WTC11 (cell line): ENCODE data around the gene HBG1. TPM values are rescaled to one million over a fixed set of nuclear protein-coding genes. Genes with fewer than 3 reads are reported as not detected.

Experiments
- ATAC-seq: fragments of 200-7000 bp; cut with Tn5 transposase; 2 replicates; pipeline ENCODE4 v1.10.0; 2021; ENCODE audit warnings: mild to moderate bottlenecking, moderate library complexity
- CTCF ChIA-PET: fragments of 300-600 bp; sonication (Branson Sonifier 250); formaldehyde crosslinking; loops from one replicate; lab custom pipeline; 2021; ENCODE audit warnings: antibody characterized with exemption; lab: Charles Lee
- POLR2A ChIA-PET: fragments of 350-600 bp; sonication (Branson Sonifier 250); formaldehyde crosslinking; loops from one replicate; lab custom pipeline; 2021; ENCODE audit warnings: antibody characterized with exemption; lab: Charles Lee
- DNase-seq: peaks from one replicate; pipeline ENCODE4 v3.0.0; 2021; ENCODE audit warnings: low spot score
- H3K27ac Mint-ChIP-seq: 2 replicates; pipeline ENCODE4 v1.8.0; 2021; ENCODE audit warnings: mixed read lengths
- H3K27me3 Mint-ChIP-seq: 2 replicates; pipeline ENCODE4 v1.8.0; 2021; ENCODE audit warnings: low read depth, mild to moderate bottlenecking, moderate library complexity, mixed read lengths
- H3K36me3 Mint-ChIP-seq: 2 replicates; pipeline ENCODE4 v1.8.0; 2021; ENCODE audit warnings: mixed read lengths
- H3K4me1 Mint-ChIP-seq: 2 replicates; pipeline ENCODE4 v1.8.0; 2022; ENCODE audit warnings: mixed read lengths
- H3K4me3 Mint-ChIP-seq: 2 replicates; pipeline ENCODE4 v1.8.0; 2021; ENCODE audit warnings: mild to moderate bottlenecking, moderate library complexity, mixed read lengths
- H3K9me3 Mint-ChIP-seq: 2 replicates; pipeline ENCODE4 v1.8.0; 2021; ENCODE audit warnings: mixed read lengths
- ATF6 ChIP-seq: sonication (generic); formaldehyde crosslinking; IDR thresholded peaks from 2 replicates; pipeline ENCODE4 v1.8.1; 2023; ENCODE audit warnings: mild to moderate bottlenecking, missing genetic modification reagents
- FOXP1 ChIP-seq: sonication (generic); formaldehyde crosslinking; IDR thresholded peaks from 2 replicates; pipeline ENCODE4 v1.8.0; 2022; ENCODE audit warnings: missing genetic modification reagents, mild to moderate bottlenecking, moderate library complexity, borderline replicate concordance
- JUN ChIP-seq: sonication (generic); formaldehyde crosslinking; IDR thresholded peaks from 2 replicates; pipeline ENCODE4 v1.8.0; 2023; ENCODE audit warnings: mild to moderate bottlenecking, missing genetic modification reagents
- KAT7 ChIP-seq: sonication (generic); formaldehyde crosslinking; IDR thresholded peaks from 2 replicates; pipeline ENCODE4 v1.8.1; 2023; ENCODE audit warnings: missing genetic modification reagents, mild to moderate bottlenecking, borderline replicate concordance
- MXD4 ChIP-seq: fragments of 250-450 bp; sonication (Bioruptor Pico); IDR thresholded peaks from 2 replicates; pipeline ENCODE4 v1.8.0; 2021; ENCODE audit warnings: mild to moderate bottlenecking, moderate library complexity, borderline replicate concordance
- NFATC4 ChIP-seq: fragments of 250-450 bp; sonication (Bioruptor Pico); IDR thresholded peaks from 2 replicates; pipeline ENCODE4 v1.9.0; 2021; ENCODE audit warnings: mild to moderate bottlenecking
- PREB ChIP-seq: sonication (generic); formaldehyde crosslinking; IDR thresholded peaks from 2 replicates; pipeline ENCODE4 v1.8.1; 2022; ENCODE audit warnings: mild to moderate bottlenecking, missing genetic modification reagents, moderate library complexity, borderline replicate concordance
- SMAD3 ChIP-seq: sonication (generic); formaldehyde crosslinking; IDR thresholded peaks from 2 replicates; pipeline ENCODE4 v1.8.0; 2022; ENCODE audit warnings: missing genetic modification reagents, mild to moderate bottlenecking, borderline replicate concordance
- TCF7 ChIP-seq: sonication (generic); formaldehyde crosslinking; IDR thresholded peaks from 2 replicates; pipeline ENCODE4 v1.8.0; 2022; ENCODE audit warnings: mild to moderate bottlenecking, low read depth, missing genetic modification reagents, moderate library complexity
- TEAD4 ChIP-seq: sonication (generic); formaldehyde crosslinking; IDR thresholded peaks from 2 replicates; pipeline ENCODE4 v1.8.0; 2022; ENCODE audit warnings: mild to moderate bottlenecking, missing genetic modification reagents
- ZNF219 ChIP-seq: sonication (generic); formaldehyde crosslinking; IDR thresholded peaks from 2 replicates; pipeline ENCODE4 v1.8.0; 2023; ENCODE audit warnings: missing genetic modification reagents, mild to moderate bottlenecking, borderline replicate concordance
- ZNF423 ChIP-seq: fragments of 250-450 bp; sonication (Bioruptor Pico); IDR thresholded peaks from 2 replicates; pipeline ENCODE4 v2.1.2; 2022; ENCODE audit warnings: mild to moderate bottlenecking, moderate library complexity
- ZNF532 ChIP-seq: fragments of 250-450 bp; sonication (Bioruptor Pico); IDR thresholded peaks from 2 replicates; pipeline ENCODE4 v1.9.0; 2021; ENCODE audit warnings: mild to moderate bottlenecking, borderline replicate concordance
- ZNF671 ChIP-seq: fragments of 250-450 bp; sonication (Bioruptor Pico); IDR thresholded peaks from 2 replicates; pipeline ENCODE4 v1.8.0; 2021; ENCODE audit warnings: mild to moderate bottlenecking
- total RNA-seq: library from RNA; stranded (reverse); gene quantifications from 3 replicates; pipeline ENCODE4 v1.2.3, GENCODE V29; 2021
- TF ChIP-seq, protein P1 (sequence below): sonication (generic); formaldehyde crosslinking; conservative IDR thresholded peaks from 2 replicates; pipeline ENCODE4 v1.8.1; 2022; ENCODE audit warnings: mild to moderate bottlenecking, missing genetic modification reagents
- TF ChIP-seq, protein P2 (sequence below): sonication (generic); formaldehyde crosslinking; IDR thresholded peaks from 2 replicates; pipeline ENCODE4 v1.8.0; 2022; ENCODE audit warnings: mild to moderate bottlenecking, missing genetic modification reagents
- TF ChIP-seq, protein P3 (sequence below): fragments of 250-450 bp; sonication (Bioruptor Pico); IDR thresholded peaks from 2 replicates; pipeline ENCODE4 v1.9.0; 2021; ENCODE audit warnings: mild to moderate bottlenecking
- TF ChIP-seq, protein P4 (sequence below): fragments of 200-600 bp; IDR thresholded peaks from 2 replicates; pipeline ENCODE4 v1.8.0; 2022; ENCODE audit warnings: antibody characterized with exemption

Gene HBG1
- total RNA-seq, 1 experiment from 2014 or later = 3.4 TPM

- TF ChIP-seq NFATC4 (CRISPR knock-in tag) (no peak), ZNF671 (CRISPR knock-in tag) (no peak), KAT7 (CRISPR knock-in tag) (no peak), JUN (CRISPR knock-in tag) (no peak), TEAD4 (CRISPR knock-in tag) (no peak), ZNF423 (no peak), ZNF532 (CRISPR knock-in tag) (no peak), PREB (CRISPR knock-in tag) (no peak)
- TF ChIP-seq, protein P1, sequence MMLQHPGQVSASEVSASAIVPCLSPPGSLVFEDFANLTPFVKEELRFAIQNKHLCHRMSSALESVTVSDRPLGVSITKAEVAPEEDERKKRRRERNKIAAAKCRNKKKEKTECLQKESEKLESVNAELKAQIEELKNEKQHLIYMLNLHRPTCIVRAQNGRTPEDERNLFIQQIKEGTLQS (CRISPR knock-in tag) = no peak
These were observed 24.8 kb downstream of the HBG1 start (continued) for GRCh38 chr11:5224538-5225479.

- Mint-ChIP-seq H3K27me3 (no peaks in the 10 kb centered on the region), H3K36me3 (peaks cover 20% of the 10 kb centered on the region), H3K4me3 (no peak overlapping the region), H3K4me1 (peaks cover 3% of the 10 kb centered on the region; the same call in 1 of the 2 replicates), H3K27ac (no peak overlapping the region), H3K9me3 (peaks cover 32% of the 10 kb centered on the region)
- TF ChIP-seq, protein P2, sequence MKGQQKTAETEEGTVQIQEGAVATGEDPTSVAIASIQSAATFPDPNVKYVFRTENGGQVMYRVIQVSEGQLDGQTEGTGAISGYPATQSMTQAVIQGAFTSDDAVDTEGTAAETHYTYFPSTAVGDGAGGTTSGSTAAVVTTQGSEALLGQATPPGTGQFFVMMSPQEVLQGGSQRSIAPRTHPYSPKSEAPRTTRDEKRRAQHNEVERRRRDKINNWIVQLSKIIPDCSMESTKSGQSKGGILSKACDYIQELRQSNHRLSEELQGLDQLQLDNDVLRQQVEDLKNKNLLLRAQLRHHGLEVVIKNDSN = no peak
- no peak for TF ChIP-seq TCF7 (CRISPR knock-in tag)
- TF ChIP-seq, protein P3, sequence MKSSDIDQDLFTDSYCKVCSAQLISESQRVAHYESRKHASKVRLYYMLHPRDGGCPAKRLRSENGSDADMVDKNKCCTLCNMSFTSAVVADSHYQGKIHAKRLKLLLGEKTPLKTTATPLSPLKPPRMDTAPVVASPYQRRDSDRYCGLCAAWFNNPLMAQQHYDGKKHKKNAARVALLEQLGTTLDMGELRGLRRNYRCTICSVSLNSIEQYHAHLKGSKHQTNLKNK (CRISPR knock-in tag) = no peak
- no peak for TF ChIP-seq FOXP1
- TF ChIP-seq, protein P4, sequence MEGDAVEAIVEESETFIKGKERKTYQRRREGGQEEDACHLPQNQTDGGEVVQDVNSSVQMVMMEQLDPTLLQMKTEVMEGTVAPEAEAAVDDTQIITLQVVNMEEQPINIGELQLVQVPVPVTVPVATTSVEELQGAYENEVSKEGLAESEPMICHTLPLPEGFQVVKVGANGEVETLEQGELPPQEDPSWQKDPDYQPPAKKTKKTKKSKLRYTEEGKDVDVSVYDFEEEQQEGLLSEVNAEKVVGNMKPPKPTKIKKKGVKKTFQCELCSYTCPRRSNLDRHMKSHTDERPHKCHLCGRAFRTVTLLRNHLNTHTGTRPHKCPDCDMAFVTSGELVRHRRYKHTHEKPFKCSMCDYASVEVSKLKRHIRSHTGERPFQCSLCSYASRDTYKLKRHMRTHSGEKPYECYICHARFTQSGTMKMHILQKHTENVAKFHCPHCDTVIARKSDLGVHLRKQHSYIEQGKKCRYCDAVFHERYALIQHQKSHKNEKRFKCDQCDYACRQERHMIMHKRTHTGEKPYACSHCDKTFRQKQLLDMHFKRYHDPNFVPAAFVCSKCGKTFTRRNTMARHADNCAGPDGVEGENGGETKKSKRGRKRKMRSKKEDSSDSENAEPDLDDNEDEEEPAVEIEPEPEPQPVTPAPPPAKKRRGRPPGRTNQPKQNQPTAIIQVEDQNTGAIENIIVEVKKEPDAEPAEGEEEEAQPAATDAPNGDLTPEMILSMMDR = no peak
- no peak for TF ChIP-seq ATF6
- no peak for TF ChIP-seq SMAD3
- no peak for TF ChIP-seq ZNF219 (CRISPR knock-in tag)
- TF ChIP-seq MXD4 (CRISPR knock-in tag) = no peak
- DNase-seq (no peak), ATAC-seq (no peak)
- CTCF ChIA-PET = no interaction called here
- POLR2A ChIA-PET = no interaction called here
These were observed 26.0 kb downstream of the HBG1 start for GRCh38 chr11:5223686-5224085.
